Keratinocyte (primary cell): Measurements from ENCODE around the gene ZSCAN22.

Experiments
- CTCF ChIP-seq, 3 experiments: IDR thresholded peaks in 1 of 3; conservative IDR thresholded peaks in 1 of 3; optimal IDR thresholded peaks in 1 of 3; 2 replicates in 2 of 3; 3 replicates in 1 of 3; pipeline versions ENCODE3 to v1.5.1; 2011; ENCODE audit warnings: low read length in 3 of 3, mild to moderate bottlenecking in 3 of 3, moderate library complexity in 2 of 3, control low read depth in 1 of 3, inconsistent platforms in 1 of 3; ENCODE audit not compliant: insufficient read depth in 2 of 3; ENCODE audit errors: extremely low read depth in 1 of 3
- EZH2 ChIP-seq: IDR thresholded peaks from one replicate; pipeline ENCODE4 v1.6.1; 2012; ENCODE audit warnings: inconsistent platforms, mild to moderate bottlenecking, low read length, moderate library complexity

DNA sequence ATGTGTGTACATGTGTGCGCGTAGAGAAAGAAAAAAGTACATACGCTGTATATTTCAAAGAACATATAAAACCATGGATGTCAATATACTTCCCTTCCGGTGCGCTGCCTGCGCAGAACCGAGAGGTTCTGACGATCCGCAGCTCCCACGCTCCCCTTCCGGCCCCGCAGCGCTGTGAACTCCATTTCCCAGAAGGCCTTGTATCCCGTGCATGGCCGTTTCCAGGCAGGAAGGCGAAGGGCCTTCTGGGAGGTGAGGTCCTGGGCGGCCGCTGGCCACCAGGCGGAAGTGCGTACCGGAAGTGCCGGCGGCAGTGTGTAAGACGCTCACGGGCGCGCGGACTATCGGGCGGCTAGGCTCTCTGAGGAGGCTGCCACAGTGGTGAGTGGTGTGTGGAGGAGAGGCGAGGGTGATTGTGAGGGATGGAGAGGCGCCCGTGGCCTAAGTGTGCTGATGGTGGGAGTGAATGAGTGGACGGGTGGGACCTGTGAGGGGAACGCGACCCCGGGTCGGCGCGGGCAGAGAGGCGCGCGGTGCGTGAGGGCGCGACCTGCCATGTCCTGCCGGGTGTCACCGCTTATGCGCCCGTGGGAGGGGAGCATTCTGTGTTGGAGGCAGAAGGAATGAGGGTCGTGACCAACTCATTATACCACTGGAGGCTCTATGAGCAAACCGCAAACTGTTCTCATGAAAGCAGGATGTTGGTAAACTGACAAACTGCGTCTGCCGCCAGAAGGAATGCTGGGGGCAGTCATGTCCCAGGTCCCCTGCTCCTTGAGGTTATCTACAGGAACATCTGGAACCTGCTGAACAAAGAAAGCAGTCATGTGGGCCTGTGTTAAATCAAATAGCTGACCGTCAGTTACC lies 21.5 kb upstream of the ZSCAN22 start, which contains the start of gene ERVK3-1:
- TF ChIP-seq CTCF (optimal IDR thresholded peaks at IDR 0.05 in 1 of 3, IDR thresholded peaks at IDR 0.05 in 1 of 3, conservative IDR thresholded peaks at IDR 0.05 in 1 of 3; ENCODE audit: extremely low read depth in 1 of 3, insufficient read depth in 2 of 3, low read length in 3 of 3) (no peak), EZH2 (no peak)
